Prostate gland (tissue), 2 donors: Measurements from ENCODE around the gene DYSF.

Experiments used
- POLR2A ChIP-seq: fragments of 450-650 bp; IDR thresholded peaks from one replicate; pipeline ENCODE4 v1.6.1; 2016; ENCODE audit warnings: antibody characterized with exemption, mild to moderate bottlenecking
- POLR2AphosphoS5 ChIP-seq: sonication (generic); formaldehyde crosslinking; IDR thresholded peaks from one replicate; pipeline ENCODE4 v1.6.1; 2017; ENCODE audit warnings: antibody characterized with exemption
- TF ChIP-seq, protein P1 (sequence below), 4 experiments: fragments of 200-600 bp in 2 of 4; fragments of 450-650 bp in 2 of 4; sonication (generic) in 2 of 4; IDR thresholded peaks; 1 replicate in 3 of 4; 2 replicates in 1 of 4; pipeline ENCODE4 v1.5.1; 2016 to 2019; ENCODE audit warnings: antibody characterized with exemption in 4 of 4, mild to moderate bottlenecking in 2 of 4, moderate library complexity in 2 of 4

DNA sequence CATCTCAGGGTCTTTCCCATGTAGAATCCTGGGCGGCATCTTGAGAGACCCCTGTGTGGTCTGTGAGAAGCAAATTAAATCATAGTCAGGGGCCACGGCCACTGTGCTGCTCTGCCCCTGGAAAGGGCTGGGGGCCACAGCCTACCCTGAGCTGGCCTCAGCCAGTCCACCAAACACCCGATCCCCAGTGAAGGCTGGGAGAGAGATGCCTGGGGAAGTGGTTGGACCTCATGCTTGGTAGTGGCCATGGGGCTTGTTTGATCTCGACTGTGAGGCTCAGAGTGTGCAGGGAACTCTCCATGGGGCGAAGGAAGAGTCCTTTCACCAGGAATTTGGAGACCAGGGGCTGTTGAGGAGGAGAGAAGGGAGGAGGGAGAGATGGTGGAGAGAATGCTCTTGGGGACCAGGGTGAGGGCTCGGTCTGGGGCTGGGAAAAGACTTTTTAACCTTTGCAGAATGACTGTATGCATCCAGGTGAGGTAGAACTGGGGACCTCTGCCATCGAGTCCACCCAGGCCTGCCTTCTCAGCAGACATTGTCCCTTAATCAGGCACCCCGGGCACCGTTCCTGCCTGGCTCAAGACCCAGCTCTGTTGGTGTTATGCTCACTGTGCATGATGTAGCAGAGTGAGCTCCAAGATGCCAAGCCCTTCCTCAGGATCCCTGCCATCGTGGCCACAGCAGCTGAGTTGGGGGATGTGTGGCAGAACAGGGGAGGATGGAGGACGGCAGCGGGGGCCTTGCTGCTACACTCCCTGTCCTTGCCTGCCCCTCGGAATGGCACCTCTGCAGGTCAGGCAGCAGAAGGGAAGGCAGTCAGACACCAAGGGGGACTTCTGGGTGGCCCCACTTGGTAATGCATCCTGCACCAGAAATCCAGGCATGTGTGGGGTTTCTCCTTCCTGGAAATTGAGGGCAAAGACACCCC lies 249.9 kb downstream of the DYSF start:
- TF ChIP-seq, protein P1, sequence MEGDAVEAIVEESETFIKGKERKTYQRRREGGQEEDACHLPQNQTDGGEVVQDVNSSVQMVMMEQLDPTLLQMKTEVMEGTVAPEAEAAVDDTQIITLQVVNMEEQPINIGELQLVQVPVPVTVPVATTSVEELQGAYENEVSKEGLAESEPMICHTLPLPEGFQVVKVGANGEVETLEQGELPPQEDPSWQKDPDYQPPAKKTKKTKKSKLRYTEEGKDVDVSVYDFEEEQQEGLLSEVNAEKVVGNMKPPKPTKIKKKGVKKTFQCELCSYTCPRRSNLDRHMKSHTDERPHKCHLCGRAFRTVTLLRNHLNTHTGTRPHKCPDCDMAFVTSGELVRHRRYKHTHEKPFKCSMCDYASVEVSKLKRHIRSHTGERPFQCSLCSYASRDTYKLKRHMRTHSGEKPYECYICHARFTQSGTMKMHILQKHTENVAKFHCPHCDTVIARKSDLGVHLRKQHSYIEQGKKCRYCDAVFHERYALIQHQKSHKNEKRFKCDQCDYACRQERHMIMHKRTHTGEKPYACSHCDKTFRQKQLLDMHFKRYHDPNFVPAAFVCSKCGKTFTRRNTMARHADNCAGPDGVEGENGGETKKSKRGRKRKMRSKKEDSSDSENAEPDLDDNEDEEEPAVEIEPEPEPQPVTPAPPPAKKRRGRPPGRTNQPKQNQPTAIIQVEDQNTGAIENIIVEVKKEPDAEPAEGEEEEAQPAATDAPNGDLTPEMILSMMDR (IDR thresholded peaks at IDR 0.05) = no peak
- no peak for TF ChIP-seq POLR2A
- no peak for TF ChIP-seq POLR2AphosphoS5
